ENCODE data around the gene NOSIP.

The NOSIP gene

DNA sequence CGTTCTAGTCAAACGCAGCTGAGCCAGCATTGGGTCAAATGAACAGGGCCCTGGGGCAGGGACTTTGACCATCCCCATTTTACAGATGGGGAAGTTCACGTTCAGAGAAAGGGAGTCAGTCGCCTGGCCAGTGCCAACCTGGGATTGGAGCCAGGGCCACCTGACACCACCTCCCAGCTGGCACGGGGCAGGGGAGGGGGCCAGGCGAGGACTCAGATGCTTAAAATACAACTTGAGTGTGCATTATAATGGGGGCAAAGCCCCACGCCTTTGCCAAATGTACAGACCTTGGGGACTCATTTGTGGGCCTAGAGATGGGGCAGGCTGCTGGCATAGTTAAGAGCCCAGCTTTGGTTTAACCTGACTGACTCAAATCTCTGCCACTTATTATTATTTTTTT lies 25.2 kb upstream of the NOSIP start:
- Histone ChIP-seq H3K4me1 (ENCODE audit: control insufficient read depth, insufficient read depth, low read length) (no peaks in the 10 kb centered on the region), H3K4me3 (ENCODE audit: low read length) (no peak overlapping the region), H3K9me3 (ENCODE audit: control insufficient read depth, low read length) (no peaks in the 10 kb centered on the region), H3K36me3 (ENCODE audit: control insufficient read depth, insufficient read depth, low read length) (no peaks in the 10 kb centered on the region), H3K27me3 (ENCODE audit: control insufficient read depth, insufficient read depth, low read length) (no peaks in the 10 kb centered on the region), H3K9ac (ENCODE audit: low read length) (no peak overlapping the region)

- no peaks in the 10 kb centered on the region for H3K36me3 ChIP-seq (ENCODE audit: control insufficient read depth, insufficient read depth, low read length)
- no peak overlapping the region for H3K9ac ChIP-seq (ENCODE audit: low read length)
- no peak overlapping the region for H3K4me3 ChIP-seq (ENCODE audit: low read length)
- no peaks in the 10 kb centered on the region for H3K9me3 ChIP-seq (ENCODE audit: control insufficient read depth, low read length)
- no peaks in the 10 kb centered on the region for H3K4me1 ChIP-seq (ENCODE audit: control insufficient read depth, insufficient read depth, low read length)
- H3K27me3 ChIP-seq (ENCODE audit: control insufficient read depth, insufficient read depth, low read length) = no peaks in the 10 kb centered on the region
These were observed 22.4 kb upstream of the NOSIP start for GRCh38 chr19:49602806-49603205.

DNA sequence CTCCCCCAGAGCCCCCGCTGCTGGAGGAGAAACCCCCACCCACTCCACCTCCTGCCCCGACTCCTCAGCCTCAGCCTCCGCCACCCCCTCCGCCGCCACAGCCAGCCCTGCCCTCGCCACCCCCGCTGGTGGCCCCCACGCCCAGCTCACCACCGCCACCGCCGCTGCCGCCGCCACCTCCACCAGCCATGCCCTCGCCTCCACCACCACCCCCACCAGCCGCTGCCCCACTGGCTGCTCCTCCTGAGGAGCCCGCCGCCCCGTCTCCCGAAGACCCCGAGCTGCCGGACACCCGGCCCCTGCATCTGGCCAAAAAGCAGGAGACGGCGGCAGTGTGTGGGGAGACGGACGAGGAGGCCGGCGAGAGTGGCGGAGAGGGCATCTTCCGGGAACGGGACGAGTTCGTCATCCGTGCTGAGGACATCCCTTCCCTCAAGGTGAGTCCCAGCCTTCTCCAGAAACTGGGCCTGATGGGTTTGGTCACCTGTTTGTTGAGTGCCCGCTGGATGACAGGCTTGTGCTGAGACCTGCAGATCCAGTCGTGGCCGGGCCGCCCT lies 21.2 kb upstream of the NOSIP start:
- H3K36me3 ChIP-seq (ENCODE audit: control insufficient read depth, insufficient read depth, low read length) = no peaks in the 10 kb centered on the region
- no peaks in the 10 kb centered on the region for H3K9me3 ChIP-seq (ENCODE audit: control insufficient read depth, low read length)
- H3K4me1 ChIP-seq (ENCODE audit: control insufficient read depth, insufficient read depth, low read length) = no peaks in the 10 kb centered on the region
- H3K27me3 ChIP-seq (ENCODE audit: control insufficient read depth, insufficient read depth, low read length) = no peaks in the 10 kb centered on the region
- H3K4me3 ChIP-seq (ENCODE audit: low read length) = no peak overlapping the region
- no peak overlapping the region for H3K9ac ChIP-seq (ENCODE audit: low read length)

- no peaks in the 10 kb centered on the region for H3K9me3 ChIP-seq (ENCODE audit: control insufficient read depth, low read length)
- H3K4me3 ChIP-seq (ENCODE audit: low read length) = no peak overlapping the region
- H3K4me1 ChIP-seq (ENCODE audit: control insufficient read depth, insufficient read depth, low read length) = peaks cover under 1% of the 10 kb centered on the region
- H3K36me3 ChIP-seq (ENCODE audit: control insufficient read depth, insufficient read depth, low read length) = no peaks in the 10 kb centered on the region
- H3K9ac ChIP-seq (ENCODE audit: low read length) = no peak overlapping the region
- no peaks in the 10 kb centered on the region for H3K27me3 ChIP-seq (ENCODE audit: control insufficient read depth, insufficient read depth, low read length)
These were observed 19.3 kb upstream of the NOSIP start for GRCh38 chr19:49599378-49600295.

- H3K9ac ChIP-seq (ENCODE audit: low read length) = no peak overlapping the region
- no peaks in the 10 kb centered on the region for H3K9me3 ChIP-seq (ENCODE audit: control insufficient read depth, low read length)
- no peaks in the 10 kb centered on the region for H3K27me3 ChIP-seq (ENCODE audit: control insufficient read depth, insufficient read depth, low read length)
- no peaks in the 10 kb centered on the region for H3K36me3 ChIP-seq (ENCODE audit: control insufficient read depth, insufficient read depth, low read length)
- H3K4me3 ChIP-seq (ENCODE audit: low read length) = no peak overlapping the region
- peaks cover 15% of the 10 kb centered on the region for H3K4me1 ChIP-seq (ENCODE audit: control insufficient read depth, insufficient read depth, low read length)
These were observed 17.3 kb upstream of the NOSIP start for GRCh38 chr19:49597703-49597974.

DNA sequence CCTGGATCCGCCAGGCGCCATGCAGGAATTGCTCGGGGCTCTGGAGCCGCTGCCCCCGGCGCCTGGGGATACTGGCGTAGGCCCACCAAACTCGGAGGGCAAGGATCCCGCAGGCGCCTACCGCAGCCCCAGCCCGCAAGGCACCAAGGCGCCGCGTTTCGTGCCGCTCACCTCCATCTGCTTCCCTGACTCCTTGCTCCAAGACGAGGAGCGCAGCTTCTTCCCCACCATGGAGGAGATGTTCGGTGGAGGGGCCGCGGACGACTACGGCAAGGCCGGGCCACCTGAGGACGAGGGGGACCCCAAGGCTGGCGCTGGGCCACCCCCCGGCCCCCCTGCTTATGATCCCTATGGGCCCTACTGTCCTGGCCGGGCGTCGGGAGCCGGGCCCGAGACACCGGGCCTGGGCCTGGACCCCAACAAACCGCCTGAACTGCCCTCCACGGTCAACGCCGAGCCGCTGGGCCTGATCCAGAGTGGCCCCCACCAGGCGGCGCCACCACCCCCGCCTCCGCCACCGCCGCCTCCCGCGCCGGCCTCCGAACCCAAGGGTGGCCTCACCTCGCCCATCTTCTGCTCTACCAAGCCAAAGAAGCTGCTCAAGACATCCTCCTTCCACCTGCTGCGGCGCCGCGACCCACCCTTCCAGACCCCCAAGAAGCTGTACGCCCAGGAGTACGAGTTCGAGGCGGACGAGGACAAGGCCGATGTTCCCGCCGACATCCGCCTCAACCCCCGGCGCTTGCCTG lies 16.8 kb upstream of the NOSIP start:
- Histone ChIP-seq H3K27me3 (ENCODE audit: control insufficient read depth, insufficient read depth, low read length) (no peaks in the 10 kb centered on the region), H3K9ac (ENCODE audit: low read length) (no peak overlapping the region), H3K36me3 (ENCODE audit: control insufficient read depth, insufficient read depth, low read length) (no peaks in the 10 kb centered on the region), H3K9me3 (ENCODE audit: control insufficient read depth, low read length) (no peaks in the 10 kb centered on the region), H3K4me1 (ENCODE audit: control insufficient read depth, insufficient read depth, low read length) (peaks cover 20% of the 10 kb centered on the region), H3K4me3 (ENCODE audit: low read length) (no peak overlapping the region)

DNA sequence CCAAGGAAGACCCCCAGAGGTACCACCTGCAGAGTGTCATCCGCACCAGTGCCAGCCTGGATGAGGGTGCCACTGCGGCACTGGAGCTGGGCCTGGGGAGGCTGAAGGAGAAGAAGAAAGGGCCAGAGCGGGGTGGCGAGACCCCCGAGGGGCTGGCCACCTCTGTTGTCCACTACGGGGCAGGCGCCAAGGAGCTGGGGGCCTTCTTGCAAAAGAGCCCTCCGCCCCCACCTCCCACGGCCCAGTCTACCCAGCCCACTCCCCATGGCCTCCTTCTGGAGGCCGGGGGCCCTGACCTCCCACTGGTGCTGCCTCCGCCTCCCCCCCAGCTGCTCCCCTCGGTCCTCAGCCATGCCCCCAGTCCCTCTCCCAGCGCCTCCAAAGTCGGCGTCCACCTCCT lies 16.1 kb upstream of the NOSIP start:
- H3K36me3 ChIP-seq (ENCODE audit: control insufficient read depth, insufficient read depth, low read length) = no peaks in the 10 kb centered on the region
- H3K27me3 ChIP-seq (ENCODE audit: control insufficient read depth, insufficient read depth, low read length) = no peaks in the 10 kb centered on the region
- no peak overlapping the region for H3K9ac ChIP-seq (ENCODE audit: low read length)
- peaks cover 20% of the 10 kb centered on the region for H3K4me1 ChIP-seq (ENCODE audit: control insufficient read depth, insufficient read depth, low read length)
- H3K4me3 ChIP-seq (ENCODE audit: low read length) = no peak overlapping the region
- no peaks in the 10 kb centered on the region for H3K9me3 ChIP-seq (ENCODE audit: control insufficient read depth, low read length)

GRCh38 chr19:49595819-49596404 lies 15.6 kb upstream of the NOSIP start:
- Histone ChIP-seq H3K4me1 (ENCODE audit: control insufficient read depth, insufficient read depth, low read length) (peaks cover 20% of the 10 kb centered on the region), H3K4me3 (ENCODE audit: low read length) (no peak overlapping the region), H3K27me3 (ENCODE audit: control insufficient read depth, insufficient read depth, low read length) (no peaks in the 10 kb centered on the region), H3K9ac (ENCODE audit: low read length) (no peak overlapping the region), H3K36me3 (ENCODE audit: control insufficient read depth, insufficient read depth, low read length) (no peaks in the 10 kb centered on the region), H3K9me3 (ENCODE audit: control insufficient read depth, low read length) (no peaks in the 10 kb centered on the region)

GRCh38 chr19:49594993-49595818 lies 14.8 kb upstream of the NOSIP start:
- Histone ChIP-seq H3K4me3 (ENCODE audit: low read length) (no peak overlapping the region), H3K36me3 (ENCODE audit: control insufficient read depth, insufficient read depth, low read length) (no peaks in the 10 kb centered on the region)

GRCh38 chr19:49594157-49594992 lies 14.0 kb upstream of the NOSIP start:
- no peaks in the 10 kb centered on the region for H3K9me3 ChIP-seq (ENCODE audit: control insufficient read depth, low read length)
- peak overlapping the region; percentile 59 for H3K9ac ChIP-seq (ENCODE audit: low read length)
- H3K4me3 ChIP-seq (ENCODE audit: low read length) = no peak overlapping the region
- H3K27me3 ChIP-seq (ENCODE audit: control insufficient read depth, insufficient read depth, low read length) = no peaks in the 10 kb centered on the region
- H3K4me1 ChIP-seq (ENCODE audit: control insufficient read depth, insufficient read depth, low read length) = peaks cover 20% of the 10 kb centered on the region
- no peaks in the 10 kb centered on the region for H3K36me3 ChIP-seq (ENCODE audit: control insufficient read depth, insufficient read depth, low read length)

More at GRCh38 chr19:49594993-49595818, 14.8 kb upstream of the NOSIP start:
- H3K9me3 ChIP-seq (ENCODE audit: control insufficient read depth, low read length) = no peaks in the 10 kb centered on the region
- peaks cover 20% of the 10 kb centered on the region for H3K4me1 ChIP-seq (ENCODE audit: control insufficient read depth, insufficient read depth, low read length)
- no peak overlapping the region for H3K9ac ChIP-seq (ENCODE audit: low read length)
- H3K27me3 ChIP-seq (ENCODE audit: control insufficient read depth, insufficient read depth, low read length) = no peaks in the 10 kb centered on the region

Measured in mucosa of stomach (tissue), 1 donor.